ENCODE measurements around the gene SMAGP.
"Not testable (repeated sequence)": the region's sequence is repeated elsewhere in the genome, so short reads cannot be mapped to it uniquely, and the experiment has no call there.

Gene SMAGP, protein sequence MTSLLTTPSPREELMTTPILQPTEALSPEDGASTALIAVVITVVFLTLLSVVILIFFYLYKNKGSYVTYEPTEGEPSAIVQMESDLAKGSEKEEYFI

DNA sequence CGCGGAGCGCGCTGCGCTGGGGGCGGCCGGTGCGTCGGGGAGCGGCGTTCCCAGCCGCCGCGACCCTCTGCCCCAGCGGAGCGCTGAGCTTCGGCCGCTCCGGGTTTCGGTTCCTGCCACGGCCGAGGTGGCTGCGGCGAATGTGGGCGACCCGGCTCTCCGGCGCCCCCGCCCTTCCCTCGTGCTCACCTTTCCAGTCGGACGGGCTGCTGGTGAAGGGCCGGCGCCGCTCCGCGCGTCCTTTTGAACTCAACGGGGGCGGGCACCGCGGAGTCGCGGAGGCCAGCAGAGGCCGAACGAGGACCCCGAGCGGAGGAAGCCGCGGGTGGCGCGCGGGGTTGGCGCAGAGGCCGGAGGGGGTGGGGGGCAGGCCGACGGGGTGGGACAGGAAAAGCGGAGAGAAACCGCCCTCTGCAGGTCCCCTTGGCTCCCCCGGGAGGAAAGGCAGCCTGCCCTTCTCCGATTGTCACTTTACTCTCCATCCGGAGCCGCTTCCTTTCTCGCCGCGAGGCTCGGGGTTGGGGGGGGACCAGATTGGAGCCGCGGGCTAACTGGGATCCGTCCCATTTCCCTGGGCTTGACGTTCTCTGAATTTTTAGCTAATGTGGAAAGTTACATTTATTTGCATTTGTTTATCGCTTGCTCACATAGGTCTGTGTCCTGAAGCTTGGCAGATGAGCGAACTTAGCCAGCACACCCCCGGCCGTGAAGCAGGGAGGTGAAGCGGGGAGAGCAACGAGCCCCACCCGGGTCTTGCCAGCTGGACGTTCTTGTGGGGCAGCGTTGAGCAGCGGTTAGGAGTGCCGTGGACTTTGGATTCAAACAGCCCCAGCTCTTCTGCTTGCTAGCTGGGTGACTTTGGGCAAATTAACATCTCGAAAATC is at the start of gene SMAGP:
TSS of gene SMAGP (minus strand) at position 349 of the 884 bp plus-strand sequence. CDS start 1,137 bp downstream, outside the sequence.
- DNase-seq, result peak; percentile 55

DNA sequence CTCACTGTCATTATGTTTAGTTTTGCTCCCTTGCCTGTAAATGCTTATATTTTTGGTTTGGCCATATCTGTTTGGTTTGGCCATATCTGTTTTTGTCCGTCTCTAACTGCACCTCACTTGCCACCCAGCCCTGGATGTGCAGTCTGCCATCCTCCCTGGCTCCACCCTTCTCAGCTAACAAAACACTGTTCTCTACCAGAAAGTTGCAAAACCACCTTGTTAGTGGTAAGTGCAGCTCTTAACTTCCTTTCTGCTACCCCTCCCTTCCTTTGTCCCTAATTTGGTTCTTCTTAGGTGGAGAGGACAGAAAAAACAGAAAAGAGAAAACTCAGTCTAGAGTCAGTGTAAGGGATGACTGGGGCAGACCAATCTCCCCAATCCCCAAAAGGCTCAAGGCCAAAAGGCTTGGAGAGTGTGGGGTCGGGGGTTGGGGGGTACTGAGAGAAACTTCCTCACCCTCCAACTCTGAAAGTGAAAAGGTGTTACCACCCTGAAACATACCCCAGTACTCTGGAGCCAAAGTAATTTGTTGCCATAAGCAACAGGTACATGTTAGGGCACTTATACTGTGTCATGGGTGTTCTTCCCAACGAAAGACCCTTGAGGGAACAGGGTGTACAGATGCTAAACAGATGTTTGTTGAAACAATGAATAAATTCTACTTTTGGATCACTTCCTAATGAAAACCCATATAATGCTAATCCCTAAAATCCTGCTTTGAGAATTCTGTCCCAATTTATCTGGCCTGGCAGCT is 48.8 kb upstream of the SMAGP start:
- no peak for DNase-seq

DNA sequence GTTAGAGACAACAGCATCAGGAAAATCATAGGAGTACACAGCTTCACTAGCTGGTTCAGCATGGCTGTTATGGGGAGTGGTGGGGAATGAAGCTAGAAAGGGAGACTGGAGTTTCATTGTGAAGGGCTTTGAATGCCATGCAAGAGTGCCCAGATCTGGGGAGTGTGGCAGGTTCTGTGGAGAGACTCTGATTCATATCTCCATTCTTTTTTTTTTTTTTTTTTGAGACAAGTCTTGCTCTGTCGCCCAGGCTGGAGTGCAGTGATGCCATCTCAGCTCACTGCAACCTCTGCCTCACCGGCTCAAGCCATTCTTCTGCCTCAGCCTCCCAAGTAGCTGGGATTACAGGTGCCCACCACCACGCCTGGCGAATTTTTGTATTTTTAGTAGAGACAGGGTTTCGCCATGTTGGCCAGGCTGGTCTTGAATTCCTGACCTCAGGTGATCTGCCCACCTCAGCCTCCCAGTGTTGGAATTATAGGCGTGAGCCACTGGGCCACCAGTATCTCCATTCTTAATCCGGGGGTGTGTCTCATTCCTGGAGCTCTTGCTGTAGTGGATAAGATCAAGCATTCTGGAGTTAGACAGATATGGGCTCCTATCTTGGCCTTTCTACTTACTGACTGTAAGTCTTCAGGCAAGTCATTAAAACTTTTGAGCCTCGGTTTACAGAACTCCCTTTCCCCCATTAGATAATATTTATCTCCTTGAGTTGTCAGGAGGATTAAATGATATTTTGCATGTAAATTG is 48.0 kb upstream of the SMAGP start:
- DNase-seq, result not testable (repeated sequence)

DNA sequence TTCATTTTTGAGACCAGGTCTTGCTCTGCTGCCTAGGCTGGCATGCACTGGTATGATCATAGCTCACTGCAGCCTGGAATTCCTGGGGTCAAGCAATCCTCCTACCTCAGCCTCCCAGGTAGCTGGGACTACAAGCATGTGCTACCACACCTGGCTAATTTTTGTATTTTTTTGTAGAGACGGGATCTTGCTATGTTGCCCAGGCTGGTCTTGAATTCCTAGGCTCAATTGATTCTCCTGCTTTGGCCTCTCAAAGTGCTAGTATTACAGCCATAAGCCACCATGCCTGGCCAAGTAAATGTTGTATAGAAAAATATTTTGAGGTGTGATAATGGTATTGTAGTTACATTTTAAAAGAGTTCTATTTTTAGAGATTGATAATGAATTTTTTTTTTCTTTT is 41.2 kb upstream of the SMAGP start:
- no peak for DNase-seq

DNA sequence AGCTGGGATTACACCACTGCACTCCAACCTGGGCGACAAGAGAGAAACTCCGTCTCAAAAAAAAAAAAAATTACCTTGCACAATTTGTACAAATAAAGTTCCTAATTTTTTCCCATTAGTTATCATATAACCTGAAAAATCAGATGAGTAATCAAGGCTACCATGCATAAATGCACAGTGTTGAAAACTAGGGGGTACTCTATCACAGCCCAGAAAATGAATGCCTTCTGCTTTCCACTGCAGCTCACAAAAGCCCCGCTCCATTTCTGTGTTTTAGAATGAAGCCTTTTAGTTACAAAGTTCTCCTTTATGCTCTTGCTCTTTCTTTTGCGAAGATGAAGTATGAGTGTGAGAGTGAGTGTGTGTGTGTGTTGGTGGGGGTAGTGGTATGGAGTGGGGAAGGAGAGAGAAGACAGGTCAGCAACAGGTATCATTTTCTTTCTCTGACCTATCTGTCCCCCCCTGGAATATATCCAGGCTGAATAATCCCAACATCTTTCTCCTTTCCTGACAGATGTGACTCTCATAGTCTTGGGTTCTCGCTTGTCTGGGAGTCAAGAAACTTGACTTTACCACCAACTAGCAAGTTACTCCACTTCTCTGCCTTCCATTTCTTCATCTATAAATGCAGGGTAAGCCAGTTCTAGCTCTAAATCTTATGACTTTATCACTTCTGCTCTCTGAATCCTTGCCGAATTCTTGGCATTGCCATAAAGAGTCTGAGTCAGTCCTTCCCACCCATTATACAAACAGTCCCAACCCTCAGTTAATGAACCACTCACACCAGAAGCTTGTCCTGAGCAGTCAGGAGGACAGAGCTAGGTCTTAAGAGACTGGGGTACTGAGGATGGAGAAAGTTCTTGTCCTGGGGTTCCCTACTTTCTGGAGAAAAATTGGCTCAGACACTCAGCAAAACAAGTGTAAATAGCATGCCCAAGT is 37.7 kb upstream of the SMAGP start:
- DNase-seq, result no peak

DNA sequence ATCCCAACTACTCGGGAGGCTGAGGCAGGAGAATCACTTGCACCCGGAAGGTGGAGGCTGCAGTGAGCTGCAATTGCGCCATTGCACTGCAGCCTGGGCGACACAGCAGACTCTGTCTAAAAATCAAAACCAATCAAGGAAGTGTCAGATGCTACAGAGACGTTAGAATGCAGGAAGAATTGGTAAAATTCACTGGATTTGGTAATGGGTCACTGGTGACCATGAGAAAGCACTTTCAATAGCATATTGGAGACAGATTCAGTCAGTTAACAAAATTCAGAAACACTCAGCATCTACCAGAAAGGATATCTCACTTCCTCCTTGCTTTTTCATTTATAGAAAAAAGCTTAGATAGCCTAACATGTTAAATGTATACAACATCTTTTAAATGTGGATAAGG is 36.3 kb upstream of the SMAGP start:
- DNase-seq, result no peak

DNA sequence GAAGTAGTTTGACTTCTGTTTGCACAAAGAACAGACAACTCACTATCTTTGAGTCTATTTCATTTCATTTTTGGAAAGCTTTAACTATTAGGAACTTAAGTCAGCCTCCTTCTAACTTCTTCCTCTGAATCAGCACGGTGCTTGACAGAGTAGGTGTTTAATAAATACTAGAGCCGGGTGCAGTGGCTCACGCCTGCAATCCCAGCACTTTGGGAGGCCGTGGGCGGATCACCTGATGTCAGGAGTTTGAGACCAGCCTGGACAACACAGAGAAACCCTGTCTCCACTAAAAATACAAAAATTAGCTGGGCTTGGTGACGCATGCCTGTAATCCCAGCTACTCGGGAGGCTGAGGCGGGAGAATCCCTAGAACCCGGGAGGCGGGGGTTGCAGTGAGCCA is 30.6 kb upstream of the SMAGP start:
- not testable (repeated sequence) for DNase-seq

DNA sequence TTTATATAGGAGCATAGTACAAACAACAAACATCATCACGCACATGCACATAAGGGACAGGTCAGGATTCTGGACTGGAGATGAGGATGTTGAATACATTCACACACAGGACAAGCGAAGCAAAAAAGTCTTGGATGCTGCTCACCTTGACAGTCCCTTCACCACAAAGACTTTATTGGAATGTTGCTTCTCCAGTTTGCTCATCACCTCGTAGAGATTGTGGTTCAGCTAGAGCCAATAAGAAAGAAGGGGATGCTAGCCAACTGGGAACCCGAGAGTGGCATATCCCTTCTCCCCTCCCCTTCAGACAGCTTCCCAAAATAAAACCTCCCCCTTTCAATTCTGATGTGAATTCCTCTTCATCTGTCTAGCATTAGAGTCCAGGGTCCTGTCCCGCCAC is 25.4 kb upstream of the SMAGP start:
- no peak for DNase-seq

DNA sequence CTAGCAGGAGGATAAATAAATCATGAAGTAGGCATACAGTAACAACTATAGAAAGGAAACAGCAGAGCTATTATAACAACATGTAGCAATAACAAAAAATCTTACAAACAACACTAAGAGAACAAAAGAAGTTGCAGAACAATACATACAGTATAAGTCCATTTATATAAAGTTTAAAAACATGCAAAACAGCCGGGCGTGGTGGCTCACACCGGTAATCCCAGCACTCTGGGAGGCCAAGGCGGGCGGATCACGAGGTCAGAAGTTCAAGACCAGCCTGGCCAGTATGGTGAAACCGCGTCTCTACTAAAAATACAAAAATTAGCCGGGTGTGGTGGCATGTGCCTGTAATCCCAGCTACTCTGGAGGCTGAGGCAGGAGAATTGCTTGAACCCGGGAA is 23.9 kb upstream of the SMAGP start:
- DNase-seq, result not testable (repeated sequence)

DNA sequence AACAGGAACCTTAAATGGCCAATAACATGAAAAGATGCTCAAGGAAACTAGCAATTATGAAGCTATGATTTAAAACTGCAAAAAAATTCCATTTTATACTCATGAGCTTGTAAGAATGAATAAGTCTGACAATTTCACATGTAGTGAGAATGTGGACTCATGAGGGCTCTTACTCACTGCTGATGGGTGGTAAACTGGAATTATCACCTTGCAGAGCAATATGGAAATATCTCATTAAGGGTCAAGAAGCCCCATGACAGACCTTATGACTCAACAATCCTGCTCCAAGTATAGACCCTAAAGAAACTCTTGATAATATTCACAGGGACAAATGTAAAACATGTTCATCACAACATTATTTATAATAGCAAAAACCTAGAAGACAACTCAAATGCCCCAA is 23.5 kb upstream of the SMAGP start:
- no peak for DNase-seq

DNA sequence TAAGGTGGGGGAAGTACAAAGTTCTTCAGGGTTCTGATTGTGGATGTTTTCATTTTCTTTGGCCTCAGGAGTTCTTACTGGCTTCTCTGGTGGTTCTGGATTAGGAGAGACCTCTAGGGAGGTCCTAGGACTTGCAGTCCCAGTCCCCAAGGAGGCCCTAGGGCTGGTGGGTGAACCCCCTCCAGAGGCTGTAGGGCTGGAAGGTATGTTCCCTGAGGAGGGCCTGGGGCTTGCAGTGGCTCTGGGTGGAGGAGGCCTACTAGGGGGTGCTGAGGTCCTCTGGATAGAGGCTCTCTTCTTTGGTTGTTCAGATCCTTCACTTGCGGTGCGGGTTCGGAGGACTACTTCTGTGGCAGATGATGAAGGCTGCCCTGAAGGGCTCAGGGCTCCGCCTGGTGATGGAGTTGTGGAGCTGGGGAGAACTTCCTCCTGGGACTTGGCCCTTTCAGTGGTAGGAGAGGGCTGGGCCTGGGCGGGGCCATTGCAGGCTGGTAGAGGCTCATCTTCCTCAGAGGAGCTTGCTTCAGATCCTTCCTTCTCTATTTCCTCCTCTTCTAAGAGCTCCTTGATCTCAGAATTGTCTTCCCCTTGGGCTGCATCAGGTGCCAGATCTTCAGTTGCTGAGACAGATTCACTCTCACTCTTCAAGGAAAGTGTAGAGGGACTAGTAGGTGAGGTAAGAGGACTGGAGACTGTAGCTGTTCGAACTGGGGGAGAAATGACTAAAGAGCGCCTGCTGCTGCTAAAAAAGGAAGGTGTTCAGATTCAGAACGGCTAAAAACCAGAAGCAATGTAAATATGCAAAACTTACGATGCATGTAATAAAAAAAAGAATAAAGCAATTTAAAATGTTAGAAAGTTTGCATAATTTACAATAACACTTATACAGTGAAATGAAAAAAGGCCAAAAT is 21.6 kb upstream of the SMAGP start:
- not testable (repeated sequence) for DNase-seq

DNA sequence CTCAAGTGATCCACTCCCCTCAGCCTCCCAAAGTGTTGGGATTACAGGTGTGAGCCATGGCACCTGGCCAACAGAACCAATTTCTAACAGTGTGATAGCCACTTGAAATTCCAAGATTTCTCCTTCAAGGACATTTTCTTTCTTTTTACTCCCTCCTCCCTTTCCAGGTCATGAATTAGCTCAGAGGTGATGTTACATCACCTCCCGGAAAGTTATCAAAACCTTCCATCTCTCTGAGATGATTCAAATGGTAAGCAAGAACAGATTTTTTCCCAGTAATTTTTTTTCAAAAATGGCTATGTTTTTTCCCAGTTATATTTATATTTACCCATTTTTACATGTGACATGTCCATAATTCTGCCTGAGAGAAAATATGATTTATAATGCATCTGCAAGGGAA is 15.6 kb upstream of the SMAGP start:
- DNase-seq, result no peak

DNA sequence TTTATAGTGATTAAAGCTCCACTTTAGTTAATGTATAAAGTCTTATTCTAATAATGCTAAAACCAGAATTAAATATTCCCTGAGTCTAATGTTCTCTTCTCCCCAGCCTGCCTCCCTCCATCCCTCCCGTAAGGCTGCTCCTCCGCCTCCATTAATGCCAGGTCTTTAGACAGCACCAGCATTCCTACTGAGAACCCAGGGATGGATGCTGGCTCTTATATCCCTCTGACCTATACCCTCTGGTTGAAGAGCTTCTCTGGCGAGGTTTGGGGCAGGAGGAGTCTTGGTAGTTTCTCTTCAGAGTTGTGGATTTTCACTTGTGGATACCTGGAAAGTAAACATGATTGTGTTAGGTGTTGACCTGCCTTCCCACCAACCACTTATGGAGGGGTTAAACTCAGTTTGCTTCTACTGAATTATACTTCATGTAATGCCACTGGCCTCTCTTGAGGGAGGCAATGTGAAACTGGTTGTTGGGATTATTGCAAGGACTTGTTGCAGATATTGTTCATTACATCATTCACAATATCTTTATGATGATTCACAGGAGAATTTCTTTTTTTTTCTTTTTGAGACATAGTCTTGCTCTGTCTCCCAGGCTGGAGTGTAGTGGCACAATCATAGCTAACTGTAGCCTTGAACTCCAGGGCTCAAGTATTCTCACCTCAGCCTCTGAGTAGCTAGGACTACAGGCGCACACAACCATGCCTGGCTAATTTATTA is 11.1 kb upstream of the SMAGP start:
- no peak for DNase-seq

DNA sequence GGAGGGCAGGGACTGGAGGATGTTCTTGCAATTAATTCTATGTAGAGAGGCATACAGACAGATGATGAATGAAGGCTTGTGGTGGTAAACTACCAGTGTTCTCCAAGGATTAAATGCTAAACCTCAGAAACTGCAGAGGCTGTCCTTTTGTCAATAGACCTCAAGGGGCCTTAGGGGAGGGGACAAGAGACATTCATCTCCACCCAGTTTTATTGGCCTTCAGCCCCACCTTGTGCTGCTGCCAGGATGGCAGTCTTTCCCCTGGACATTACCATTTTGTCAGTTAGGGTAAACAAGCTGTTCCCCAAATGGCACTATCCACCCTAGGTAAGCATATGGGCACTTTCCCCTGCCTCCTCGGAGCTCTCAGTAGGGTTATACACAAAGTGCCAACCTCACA is 4.9 kb upstream of the SMAGP start:
- DNase-seq, result no peak

DNA sequence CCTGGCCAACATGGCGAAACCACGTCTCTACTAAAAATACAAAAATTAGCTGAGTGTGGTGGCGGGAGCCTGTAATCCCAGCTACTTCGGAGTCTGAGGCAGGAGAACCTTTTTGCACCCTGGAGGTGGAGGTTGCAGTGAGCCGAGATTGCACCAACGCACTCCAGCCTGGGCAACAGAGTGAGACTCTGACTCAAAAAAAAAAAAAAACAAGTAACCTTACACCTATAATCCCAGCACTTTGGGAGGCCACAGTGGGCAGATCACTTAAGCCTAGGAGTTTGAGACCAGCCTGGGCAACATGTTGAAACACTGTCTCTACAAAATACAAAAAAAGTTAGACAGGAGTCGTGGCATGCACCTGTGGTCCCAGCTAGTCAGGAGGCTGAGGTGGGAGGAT is 2.6 kb upstream of the SMAGP start:
- DNase-seq, result not testable (repeated sequence)

DNA sequence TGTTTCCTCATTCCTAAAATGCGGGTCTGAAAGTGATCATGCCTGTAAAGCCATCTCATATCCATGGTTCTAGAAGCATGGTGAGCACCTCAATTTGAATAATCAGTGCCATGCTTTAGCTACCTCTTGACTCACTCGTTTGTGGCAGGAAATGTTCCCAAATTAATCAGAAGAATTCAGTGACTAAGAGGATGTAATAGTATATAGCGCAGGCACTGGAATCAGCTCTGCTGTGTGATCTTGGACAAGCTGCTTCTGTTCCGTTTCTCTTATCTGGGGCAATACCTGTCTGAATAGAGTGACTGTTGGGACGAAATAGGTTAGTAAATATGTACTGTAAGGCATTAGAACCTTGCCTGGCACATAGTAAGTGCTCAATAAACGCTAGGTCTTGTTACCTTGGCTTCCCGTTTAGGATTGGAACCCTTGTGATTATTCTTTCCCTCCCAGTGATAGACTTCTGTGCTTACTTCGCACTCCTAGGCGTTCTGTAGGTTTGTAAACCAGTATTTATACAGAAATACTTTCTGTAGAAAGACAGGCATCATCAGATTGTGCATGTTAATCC is 820 bp upstream of the SMAGP start:
- no peak for DNase-seq

DNA sequence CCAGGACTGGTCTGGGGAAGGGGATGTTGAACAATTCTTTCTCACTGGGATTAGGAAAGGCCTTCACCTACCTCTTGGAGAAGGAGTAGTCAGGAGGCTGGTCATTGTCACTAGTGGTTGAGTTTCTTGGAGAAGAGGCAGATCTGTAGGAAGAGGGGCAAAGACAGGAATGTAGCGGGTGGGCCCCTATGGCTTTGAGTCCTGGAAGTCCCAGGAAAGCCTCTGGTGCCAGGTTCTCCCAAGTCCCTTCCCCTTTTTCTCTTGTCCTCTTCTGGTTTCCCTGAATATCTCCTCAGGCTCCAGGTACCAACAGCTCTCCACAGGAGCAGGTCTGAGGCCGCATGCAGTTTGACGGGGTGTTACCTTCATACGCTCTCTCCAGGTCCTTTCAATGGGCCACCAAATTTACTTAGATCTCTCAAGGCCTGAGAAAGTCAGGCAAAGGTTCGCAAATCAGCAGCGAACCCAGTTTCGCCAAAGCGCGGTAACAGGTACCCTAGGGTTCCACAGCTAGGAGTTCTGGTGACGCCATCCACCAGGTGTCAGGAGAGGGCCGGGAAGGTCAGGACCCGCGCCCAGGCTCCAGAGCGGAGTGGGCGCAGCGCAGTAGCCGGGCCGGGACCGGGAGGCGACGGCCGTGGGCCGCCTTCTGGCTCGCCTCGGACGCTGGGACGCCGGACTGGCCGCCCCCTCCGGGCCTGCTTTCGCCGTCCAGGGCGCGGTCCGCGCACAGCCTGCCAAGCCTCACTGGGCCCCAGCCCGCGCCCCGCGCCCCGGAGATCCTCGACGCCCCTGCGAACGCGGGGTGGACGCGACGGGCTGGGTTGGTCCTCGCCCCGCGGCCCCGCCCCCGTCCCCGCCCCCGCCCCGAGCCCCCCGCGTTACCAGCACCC is 795 bp downstream of the SMAGP start:
- no peak for DNase-seq

DNA sequence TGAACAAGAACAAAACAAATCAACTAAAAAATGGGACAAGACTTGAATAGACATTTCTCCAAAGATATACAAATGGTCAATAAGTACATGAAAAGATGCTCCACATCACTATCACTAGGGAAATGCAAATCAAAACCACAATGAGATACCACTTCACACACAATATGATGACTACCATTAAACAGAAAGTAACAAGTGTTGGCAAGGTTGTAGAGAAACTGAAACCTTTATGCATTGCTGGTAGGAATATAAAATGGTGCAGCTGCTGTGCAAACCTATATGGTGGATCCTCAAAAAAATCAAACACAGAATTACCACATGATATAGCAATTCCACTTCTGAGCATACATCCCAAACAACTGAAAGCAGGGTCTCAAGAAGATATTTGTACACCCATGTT is 5.2 kb downstream of the SMAGP start:
- DNase-seq, result no peak

DNA sequence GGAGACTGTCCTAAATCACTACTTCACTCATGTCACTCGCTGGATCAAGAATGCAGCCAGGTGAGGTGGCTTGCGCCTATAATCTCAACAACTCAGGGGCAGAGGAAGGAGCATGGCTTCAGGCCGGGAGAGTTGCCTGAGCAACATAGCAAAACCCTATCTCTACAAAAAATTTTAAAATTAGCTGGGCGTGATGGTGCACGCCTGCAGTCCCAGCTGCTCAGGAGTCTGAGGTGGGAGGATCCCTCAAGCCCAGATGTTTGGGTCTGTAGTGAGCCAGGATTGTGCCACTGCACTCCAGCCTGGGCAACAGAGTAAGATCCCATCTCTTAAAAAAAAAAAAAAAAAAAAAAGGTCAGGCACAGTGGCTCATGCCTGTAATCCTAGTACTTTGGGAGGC is 5.9 kb downstream of the SMAGP start:
- DNase-seq, result no peak

Data from NCI-H2171 (cell line).